Thoracic aorta (tissue), 2 donors: Measurements from ENCODE around the gene KIF5C. TPM values are rescaled to one million over a fixed set of nuclear protein-coding genes. Genes with fewer than 3 reads are reported as not detected.
A peak's percentile ranks its signal among the peaks of the same experiment; 100 is the strongest.

ENCODE experiments used
- ATAC-seq: fragments of 150-250 bp; one replicate; pipeline ENCODE4 v1.8.0; 2017; ENCODE audit warnings: low read depth; ENCODE audit not compliant: insufficient number of reproducible peaks, low FRiP score
- DNase-seq: peaks from one replicate; pipeline ENCODE4 v3.0.0-alpha.2; 2020; ENCODE audit warnings: low spot score
- H3K27ac ChIP-seq, 2 donors: fragments of 200-600 bp; sonication (generic); 1 replicate in 1 of 2; 2 replicates in 1 of 2; pipeline ENCODE4 v1.5.1; 2016; ENCODE audit warnings: mild to moderate bottlenecking in 2 of 2, moderate library complexity in 2 of 2
- H3K27me3 ChIP-seq: fragments of 200-600 bp; sonication (generic); replicated peaks from 2 replicates; pipeline ENCODE4 v1.6.0; 2016; ENCODE audit warnings: mild to moderate bottlenecking; ENCODE audit not compliant: insufficient read depth
- H3K36me3 ChIP-seq: fragments of 200-600 bp; sonication (generic); one replicate; pipeline ENCODE4 v1.5.1; 2016
- H3K4me1 ChIP-seq, 2 donors: fragments of 200-600 bp; sonication (generic); 1 replicate in 1 of 2; 2 replicates in 1 of 2; pipeline versions ENCODE4 v1.5.1 to v1.6.0; 2016; ENCODE audit warnings: low read depth in 2 of 2, mild to moderate bottlenecking in 1 of 2; ENCODE audit not compliant: control insufficient read depth in 1 of 2
- H3K4me3 ChIP-seq: fragments of 200-600 bp; sonication (generic); 2 replicates; pipeline ENCODE4 v1.5.1; 2016; ENCODE audit warnings: mild to moderate bottlenecking
- H3K9me3 ChIP-seq: fragments of 200-600 bp; sonication (generic); 2 replicates; pipeline ENCODE4 v1.5.1; 2016
- CTCF ChIP-seq: fragments of 200-600 bp; sonication (generic); IDR thresholded peaks from one replicate; pipeline ENCODE4 v1.5.1; 2019; ENCODE audit warnings: antibody characterized with exemption
- total RNA-seq, 2 donors: library from RNA; depleted of rRNA; stranded (reverse); fragments of >200 nt; gene quantifications; one replicate each; pipeline versions ENCODE4 v1.1.0 to v1.2.3, GENCODE V29; 2016

The KIF5C gene
- total RNA-seq, 2 donors from 2014 or later = 4.5 to 7.3 TPM

GRCh38 chr2:148865512-148865911 lies 9.5 kb upstream of the KIF5C start:
- H3K36me3 ChIP-seq = no peaks in the 10 kb centered on the region
- no peak for TF ChIP-seq CTCF
- no peak for ATAC-seq
- H3K27ac ChIP-seq = no peak overlapping the region
- H3K4me3 ChIP-seq = no peak overlapping the region
- no peaks in the 10 kb centered on the region for H3K4me1 ChIP-seq
- H3K27me3 ChIP-seq = no peaks in the 10 kb centered on the region
- DNase-seq = no peak
- H3K9me3 ChIP-seq = no peaks in the 10 kb centered on the region

GRCh38 chr2:148866091-148866490 lies 8.9 kb upstream of the KIF5C start:
- Histone ChIP-seq H3K27ac (no peak overlapping the region), H3K9me3 (no peaks in the 10 kb centered on the region), H3K36me3 (no peaks in the 10 kb centered on the region), H3K27me3 (no peaks in the 10 kb centered on the region), H3K4me3 (no peak overlapping the region), H3K4me1 (no peaks in the 10 kb centered on the region)
- no peak for ATAC-seq
- no peak for DNase-seq
- no peak for TF ChIP-seq CTCF

GRCh38 chr2:148867079-148867769 lies 7.8 kb upstream of the KIF5C start:
- DNase-seq (no peak), ATAC-seq (no peak)
- Histone ChIP-seq H3K9me3 (no peaks in the 10 kb centered on the region), H3K27me3 (no peaks in the 10 kb centered on the region), H3K4me1 (no peaks in the 10 kb centered on the region), H3K4me3 (no peak overlapping the region), H3K36me3 (no peaks in the 10 kb centered on the region), H3K27ac (no peak overlapping the region)
- TF ChIP-seq CTCF = no peak

GRCh38 chr2:148875387-148876051 lies 492 bp downstream of the KIF5C start:
- no peak for TF ChIP-seq CTCF
- Histone ChIP-seq H3K9me3 (no peaks in the 10 kb centered on the region), H3K4me3 (peak overlapping the region; percentile 74), H3K36me3 (no peaks in the 10 kb centered on the region), H3K4me1 (peaks cover 8 to 15% of the 10 kb centered on the region in 2 donors), H3K27ac (no peak overlapping the region), H3K27me3 (no peaks in the 10 kb centered on the region)
- no peak for DNase-seq
- ATAC-seq = peak; percentile 49

GRCh38 chr2:148876202-148876594 lies 1.2 kb downstream of the KIF5C start:
- Histone ChIP-seq H3K4me3 (peak overlapping the region; percentile 74), H3K27ac (no peak overlapping the region), H3K27me3 (no peaks in the 10 kb centered on the region), H3K4me1 (peaks cover 8 to 15% of the 10 kb centered on the region in 2 donors), H3K36me3 (no peaks in the 10 kb centered on the region), H3K9me3 (no peaks in the 10 kb centered on the region)
- DNase-seq = no peak
- no peak for TF ChIP-seq CTCF
- ATAC-seq = no peak
